AG09309 (cell line): Measurements from ENCODE around the gene WDR86.
A peak's percentile ranks its signal among the peaks of the same experiment; 100 is the strongest.

Experiments
- DNase-seq: peaks from one replicate; pipeline ENCODE4 v3.0.0-alpha.2; 2010; ENCODE audit warnings: low read depth
- H3K4me3 ChIP-seq: 2 replicates; pipeline ENCODE4 v1.5.1; 2011; ENCODE audit warnings: mild to moderate bottlenecking, low read depth, low read length, moderate library complexity; ENCODE audit not compliant: control insufficient read depth
- CTCF ChIP-seq: IDR thresholded peaks from 2 replicates; pipeline ENCODE4 v1.5.1; 2011; ENCODE audit warnings: mild to moderate bottlenecking, low read depth, low read length, inconsistent platforms; ENCODE audit not compliant: insufficient read depth, control insufficient read depth; ENCODE audit errors: missing control alignments

Gene WDR86

GRCh38 chr7:151367284-151367683, 42.6 kb downstream of the WDR86 start:
- H3K4me3 ChIP-seq: no peak overlapping the region
- DNase-seq: no peak
- no peak for TF ChIP-seq CTCF

GRCh38 chr7:151366880-151367222, 43.0 kb downstream of the WDR86 start:
- no peak for TF ChIP-seq CTCF
- H3K4me3 ChIP-seq: no peak overlapping the region
- DNase-seq: peak; percentile 34

- no peak for DNase-seq
- no peak overlapping the region for H3K4me3 ChIP-seq
- TF ChIP-seq CTCF: no peak
Measured at GRCh38 chr7:151366166-151366879, 43.5 kb downstream of the WDR86 start.

- no peak overlapping the region for H3K4me3 ChIP-seq
- no peak for DNase-seq
- TF ChIP-seq CTCF: no peak
Measured at GRCh38 chr7:151363182-151363581, 46.7 kb downstream of the WDR86 start.

GRCh38 chr7:151361193-151361959, 48.5 kb downstream of the WDR86 start:
- H3K4me3 ChIP-seq: no peak overlapping the region
- no peak for TF ChIP-seq CTCF
- no peak for DNase-seq

- H3K4me3 ChIP-seq: no peak overlapping the region
- TF ChIP-seq CTCF: no peak
- DNase-seq: no peak
Measured at GRCh38 chr7:151352512-151352911, 57.3 kb downstream of the WDR86 start.

GRCh38 chr7:151351967-151352366, 57.9 kb downstream of the WDR86 start:
- no peak for TF ChIP-seq CTCF
- no peak overlapping the region for H3K4me3 ChIP-seq
- DNase-seq: no peak
